ENCODE results near the gene TEAD4.

Gene TEAD4

DNA sequence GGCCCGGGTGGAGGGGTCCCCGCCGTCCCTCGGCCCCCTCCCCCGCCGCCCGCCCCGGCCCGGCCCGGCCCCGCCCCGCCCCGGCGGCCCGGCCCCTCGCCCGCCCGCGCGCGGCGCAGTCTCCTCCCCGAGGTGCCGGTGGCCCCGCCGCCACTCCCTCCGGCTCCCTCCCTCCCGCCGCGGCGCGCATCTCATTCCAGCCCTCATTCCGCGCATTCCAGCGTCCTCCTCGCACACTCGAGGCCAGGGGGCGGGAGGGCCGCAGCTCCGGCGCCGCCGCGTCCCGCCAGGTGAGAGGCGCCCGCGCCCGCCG lies at the start of gene TEAD4:
TEAD4 (plus strand) TSS at position 206 of the 313 bp plus-strand sequence.
- in situ Hi-C loops (cut with MboI; ENCODE audit: low sequenced_read_pairs), result no loop called here

- in situ Hi-C loops (cut with MboI; ENCODE audit: low sequenced_read_pairs), result no loop called here
Observed at GRCh38 chr12:2912216-2912575, 47.0 kb upstream of the TEAD4 start.

GRCh38 chr12:2919249-2919648 lies 39.9 kb upstream of the TEAD4 start:
- in situ Hi-C loops (cut with MboI; ENCODE audit: low sequenced_read_pairs), result no loop called here

GRCh38 chr12:2922329-2922728 lies 36.9 kb upstream of the TEAD4 start:
- in situ Hi-C loops (cut with MboI; ENCODE audit: low sequenced_read_pairs), result no loop called here

- in situ Hi-C loops (cut with MboI; ENCODE audit: low sequenced_read_pairs), result no loop called here
Observed at GRCh38 chr12:2923057-2923456, 36.1 kb upstream of the TEAD4 start.

DNA sequence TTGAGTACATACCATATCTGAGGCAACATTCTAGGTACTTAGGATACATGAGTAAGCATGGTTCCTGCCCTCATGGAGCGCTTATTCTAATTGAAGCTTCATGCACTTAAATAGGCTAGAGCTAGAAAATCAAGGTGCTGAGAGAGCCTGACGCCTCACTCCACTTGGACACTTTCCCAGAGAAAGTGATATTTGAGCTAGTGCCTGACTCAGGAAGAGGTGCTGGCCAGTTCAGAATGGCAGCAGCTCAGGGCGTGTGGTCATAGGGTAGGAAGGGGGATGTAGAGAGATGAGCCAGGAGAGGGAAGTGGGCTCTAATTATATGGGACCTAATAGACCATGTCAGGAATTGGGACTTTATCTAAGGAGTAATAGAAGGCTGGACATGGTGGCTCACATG lies 35.2 kb upstream of the TEAD4 start:
- in situ Hi-C loops (cut with MboI; ENCODE audit: low sequenced_read_pairs), result no loop called here

DNA sequence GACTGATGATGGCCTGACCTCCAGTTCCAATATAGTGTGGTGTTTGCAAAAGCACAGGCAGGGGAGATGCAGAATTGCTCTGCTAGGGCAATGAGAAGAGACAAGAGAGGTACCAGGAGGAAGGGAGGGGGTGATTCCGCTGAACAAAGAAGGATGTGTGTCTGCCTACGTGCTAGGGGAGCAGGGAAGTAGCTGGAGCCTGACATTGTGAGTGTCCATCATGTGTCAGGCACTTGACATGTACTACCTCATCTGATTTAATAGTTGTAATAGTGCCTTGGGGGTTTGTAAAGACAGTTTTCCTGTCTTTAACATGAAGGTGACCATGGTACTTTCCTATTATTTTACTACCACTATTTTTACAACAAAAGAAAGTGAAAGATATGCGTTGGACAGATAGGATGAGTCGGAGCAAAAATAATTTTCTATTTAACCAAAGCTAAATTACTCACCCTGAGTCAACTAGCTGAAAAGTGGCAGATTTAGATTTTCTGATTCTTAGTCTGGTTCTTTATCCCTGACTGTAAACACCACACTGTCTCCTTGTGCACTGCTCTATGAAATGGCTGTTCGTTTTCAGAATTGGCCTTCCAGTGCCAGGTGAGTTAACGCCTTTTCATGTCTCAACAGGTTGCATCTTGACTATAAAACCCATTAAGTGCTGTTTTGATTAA lies 33.7 kb upstream of the TEAD4 start:
- in situ Hi-C loops (cut with MboI; ENCODE audit: low sequenced_read_pairs), result no loop called here

- in situ Hi-C loops (cut with MboI; ENCODE audit: low sequenced_read_pairs), result no loop called here
Observed at GRCh38 chr12:2930865-2931264, 28.3 kb upstream of the TEAD4 start.

GRCh38 chr12:2933586-2933985 lies 25.6 kb upstream of the TEAD4 start:
- in situ Hi-C loops (cut with MboI; ENCODE audit: low sequenced_read_pairs), result no loop called here

DNA sequence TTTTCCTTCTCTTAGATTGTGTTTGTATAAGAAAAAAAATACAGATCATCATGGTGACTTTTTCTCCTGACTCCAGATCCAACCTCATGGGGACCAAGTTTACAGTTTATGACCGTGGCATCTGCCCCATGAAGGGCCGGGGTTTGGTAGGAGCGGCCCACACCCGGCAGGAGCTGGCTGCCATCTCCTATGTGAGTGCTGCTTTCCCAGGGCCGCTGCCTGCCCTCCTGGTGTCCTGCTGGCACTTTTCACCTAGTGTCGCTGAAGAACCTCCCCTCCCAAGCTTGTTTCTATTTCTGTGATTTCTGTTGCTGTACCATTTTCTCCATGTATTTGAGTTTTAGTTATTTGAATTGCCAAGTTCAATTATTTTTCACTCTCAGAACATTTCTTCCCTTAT lies 24.8 kb upstream of the TEAD4 start:
- in situ Hi-C loops (cut with MboI; ENCODE audit: low sequenced_read_pairs), result no loop called here

GRCh38 chr12:2936301-2936700 lies 22.9 kb upstream of the TEAD4 start:
- in situ Hi-C loops (cut with MboI; ENCODE audit: low sequenced_read_pairs), result no loop called here

GRCh38 chr12:2937500-2937899 lies 21.7 kb upstream of the TEAD4 start:
- in situ Hi-C loops (cut with MboI; ENCODE audit: low sequenced_read_pairs), result no loop called here

DNA sequence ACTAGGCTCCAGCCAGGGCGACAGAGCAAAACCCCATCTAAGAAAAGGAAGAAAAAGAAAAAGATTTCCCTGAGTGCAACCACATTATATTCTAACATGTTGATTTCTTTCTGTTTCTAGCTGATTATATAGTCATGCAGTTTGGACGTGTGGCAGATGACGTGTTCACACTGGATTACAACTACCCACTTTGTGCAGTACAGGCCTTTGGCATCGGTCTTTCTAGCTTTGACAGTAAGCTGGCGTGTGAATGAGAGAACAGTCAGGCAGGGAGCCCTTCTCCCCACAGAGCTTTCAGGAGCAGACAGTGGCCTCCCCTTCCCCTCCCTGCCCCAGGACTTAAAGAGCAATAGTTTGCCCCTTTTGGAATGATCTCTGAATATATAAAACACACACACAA lies 20.0 kb upstream of the TEAD4 start:
- in situ Hi-C loops (cut with MboI; ENCODE audit: low sequenced_read_pairs), result no loop called here

- in situ Hi-C loops (cut with MboI; ENCODE audit: low sequenced_read_pairs), result no loop called here
Observed at GRCh38 chr12:2940564-2940963, 18.6 kb upstream of the TEAD4 start.

DNA sequence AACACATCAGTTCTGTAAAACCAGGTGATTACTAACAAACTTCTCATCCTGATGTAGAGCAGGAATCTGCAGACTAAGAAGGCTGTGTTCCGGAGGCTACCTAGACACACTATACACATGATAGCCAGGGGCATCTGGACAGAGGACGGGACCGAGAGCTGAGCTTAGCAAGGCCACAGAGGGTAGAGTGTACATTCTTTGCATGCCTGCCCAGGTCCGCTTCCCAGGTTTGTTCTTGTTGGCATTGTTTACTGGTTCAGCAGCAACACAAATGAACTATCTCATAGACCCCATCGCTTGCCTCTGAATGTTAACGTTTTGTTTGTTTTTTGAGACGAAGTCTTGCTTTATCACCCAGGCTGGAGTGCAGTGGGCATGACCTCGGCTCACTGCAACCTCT lies 17.7 kb upstream of the TEAD4 start:
- in situ Hi-C loops (cut with MboI; ENCODE audit: low sequenced_read_pairs), result no loop called here

- in situ Hi-C loops (cut with MboI; ENCODE audit: low sequenced_read_pairs), result no loop called here
Observed at GRCh38 chr12:2944401-2945047, 14.7 kb upstream of the TEAD4 start.

GRCh38 chr12:2949411-2949810 lies 9.8 kb upstream of the TEAD4 start:
- in situ Hi-C loops (cut with MboI; ENCODE audit: low sequenced_read_pairs), result no loop called here

DNA sequence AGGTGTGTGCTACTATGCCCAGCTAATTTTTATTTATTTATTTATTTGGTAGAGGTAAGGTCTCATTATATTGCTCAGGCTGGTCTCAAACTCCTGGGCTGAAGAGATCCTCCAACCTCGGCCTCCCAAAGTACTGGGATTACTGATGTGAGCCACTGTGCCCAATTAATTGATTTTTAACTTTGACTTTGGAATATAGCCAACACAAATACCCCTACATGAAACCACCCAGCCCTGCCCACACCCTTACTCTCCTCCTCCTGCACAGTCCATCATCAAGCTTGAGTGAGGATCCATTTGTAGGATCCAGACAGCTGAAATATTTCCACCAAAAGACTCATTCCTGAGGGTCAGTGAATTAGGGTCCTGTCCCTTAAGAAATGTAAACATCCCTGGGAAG lies 3.3 kb upstream of the TEAD4 start:
- in situ Hi-C loops (cut with MboI; ENCODE audit: low sequenced_read_pairs), result no loop called here

DNA sequence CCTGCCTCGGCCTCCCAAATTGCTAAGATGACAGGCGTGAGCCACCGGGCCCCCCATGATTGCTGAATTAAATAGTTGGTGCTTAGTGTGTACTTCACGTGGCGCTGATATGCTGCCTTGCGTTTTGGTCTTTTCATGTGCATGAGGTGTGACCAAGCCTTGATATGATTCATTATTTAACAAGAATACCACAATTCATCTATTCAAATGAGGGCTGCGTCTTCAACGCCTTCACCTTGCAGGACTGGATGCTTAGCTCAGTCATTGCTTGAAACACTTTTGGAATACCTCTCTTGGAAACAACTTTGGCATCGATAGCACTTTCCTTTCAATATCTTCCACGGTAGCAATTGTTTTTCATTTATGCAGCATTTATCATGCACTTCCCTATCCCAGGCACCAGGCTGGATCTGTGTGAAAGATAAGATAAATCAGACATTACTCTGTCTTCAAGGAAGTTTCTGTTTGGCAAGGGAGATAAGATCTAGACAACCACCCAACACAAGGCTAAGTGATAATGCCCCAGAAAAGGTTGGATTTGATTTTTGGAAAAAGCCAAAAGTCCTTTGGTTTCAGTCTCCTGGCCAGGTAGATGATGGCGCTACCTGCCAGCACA lies 1.3 kb upstream of the TEAD4 start:
- in situ Hi-C loops (cut with MboI; ENCODE audit: low sequenced_read_pairs), result no loop called here

DNA sequence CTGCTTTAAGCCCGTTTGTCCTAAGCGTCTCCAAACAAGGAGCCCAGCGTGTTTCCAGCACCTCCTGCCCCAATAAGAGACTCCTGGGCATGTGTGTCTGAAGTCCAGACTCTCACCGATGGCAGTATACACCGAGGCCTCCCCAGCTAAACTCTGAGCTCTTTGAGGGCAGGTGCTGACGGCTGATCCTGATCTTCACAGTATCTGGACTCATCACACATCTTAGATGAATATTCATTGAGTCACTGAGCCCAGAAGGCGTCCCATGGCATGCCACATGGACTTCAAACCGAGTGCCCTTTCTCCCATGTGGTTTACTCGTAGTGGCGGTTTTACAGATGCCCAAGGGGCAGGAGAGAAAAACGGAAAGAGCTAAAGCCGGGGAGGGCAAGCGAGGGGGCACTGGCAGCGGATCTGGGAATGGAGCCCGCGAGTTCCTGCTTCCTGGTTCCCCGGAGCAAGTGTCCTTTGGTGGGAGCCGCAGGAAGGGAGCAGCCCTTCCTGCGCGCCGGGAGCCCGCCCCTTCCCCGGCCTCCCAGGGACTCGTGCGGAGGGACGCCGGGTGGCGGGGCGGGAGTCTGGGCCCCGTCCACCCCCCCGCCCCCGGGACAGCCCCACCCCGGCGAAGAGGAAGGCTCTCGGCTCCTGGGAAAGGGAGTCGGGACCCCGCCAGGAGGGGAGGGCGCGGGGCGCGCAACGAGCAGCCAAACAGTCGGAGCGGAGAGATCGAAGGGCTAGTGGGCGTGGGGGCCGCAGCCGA lies 585 bp upstream of the TEAD4 start:
- in situ Hi-C loops (cut with MboI; ENCODE audit: low sequenced_read_pairs), result no loop called here

DNA sequence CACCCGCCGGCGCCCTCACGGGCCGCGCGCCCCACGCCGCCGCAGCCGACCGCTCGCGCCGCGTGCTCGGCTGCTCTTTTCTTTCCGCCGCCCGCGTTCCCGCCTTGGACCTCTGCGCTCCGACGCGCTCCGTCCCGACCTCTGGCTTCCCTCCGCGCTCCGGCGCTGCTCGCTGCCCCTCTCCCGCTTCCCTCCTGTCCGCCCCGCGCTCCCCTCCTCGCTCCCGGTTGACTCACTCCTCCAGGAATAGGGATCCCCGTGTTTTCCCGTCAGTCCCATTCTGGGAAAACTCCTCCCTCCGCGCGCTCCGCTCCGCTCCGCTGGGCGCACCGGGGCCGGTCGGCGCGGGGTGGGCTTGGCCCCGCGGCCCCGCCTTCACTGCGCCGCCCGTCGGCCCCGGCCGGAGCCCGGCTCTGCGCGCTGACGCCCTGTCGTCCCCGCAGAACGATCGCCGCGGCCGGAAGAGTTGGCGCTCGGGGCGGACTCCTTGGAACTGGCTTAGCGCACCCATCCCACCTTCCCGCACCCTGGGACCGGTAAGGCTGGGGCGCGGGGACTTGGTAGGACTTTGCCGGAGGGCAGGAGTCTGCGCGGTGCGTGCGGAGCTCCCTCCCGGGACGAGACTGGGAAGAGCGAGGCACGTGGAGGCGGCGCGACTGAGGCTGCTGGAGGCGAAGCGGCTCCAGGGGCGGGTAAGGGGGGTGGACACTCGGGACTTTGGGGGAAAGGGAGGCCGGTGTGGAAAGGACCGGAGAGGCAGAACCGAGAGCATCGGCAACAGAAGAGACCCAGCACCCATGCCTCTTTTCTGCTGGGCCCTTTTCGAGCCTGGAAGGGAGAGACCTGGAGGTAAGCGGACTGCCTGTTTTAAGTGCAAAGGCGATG lies 550 bp downstream of the TEAD4 start:
- in situ Hi-C loops (cut with MboI; ENCODE audit: low sequenced_read_pairs), result no loop called here

Measured in HL-60/S4 treated with phorbol 12-myristate 13-acetate at 8.2 ng/mL for 4 days and 3 days (cell line).